Tibial nerve (tissue), 4 donors: Measurements from ENCODE around the gene KLHDC3.

ENCODE experiments used
- EP300 ChIP-seq, 2 donors: sonication (generic); formaldehyde crosslinking; IDR thresholded peaks; one replicate each; pipeline ENCODE4 v1.6.1; 2017; ENCODE audit warnings: antibody characterized with exemption in 2 of 2, mild to moderate bottlenecking in 1 of 2
- POLR2A ChIP-seq, 2 donors: fragments of 450-650 bp; IDR thresholded peaks; one replicate each; pipeline ENCODE4 v1.6.1; 2017; ENCODE audit warnings: antibody characterized with exemption in 2 of 2, mild to moderate bottlenecking in 2 of 2, moderate library complexity in 2 of 2
- TF ChIP-seq, protein P1 (sequence below), 5 experiments: fragments of 200-600 bp in 3 of 5; fragments of 450-650 bp in 2 of 5; sonication (generic) in 3 of 5; IDR thresholded peaks; one replicate each; pipeline ENCODE4 v1.5.1; 2016 to 2019; ENCODE audit warnings: antibody characterized with exemption in 5 of 5, mild to moderate bottlenecking in 3 of 5, moderate library complexity in 2 of 5

- TF ChIP-seq, protein P1, sequence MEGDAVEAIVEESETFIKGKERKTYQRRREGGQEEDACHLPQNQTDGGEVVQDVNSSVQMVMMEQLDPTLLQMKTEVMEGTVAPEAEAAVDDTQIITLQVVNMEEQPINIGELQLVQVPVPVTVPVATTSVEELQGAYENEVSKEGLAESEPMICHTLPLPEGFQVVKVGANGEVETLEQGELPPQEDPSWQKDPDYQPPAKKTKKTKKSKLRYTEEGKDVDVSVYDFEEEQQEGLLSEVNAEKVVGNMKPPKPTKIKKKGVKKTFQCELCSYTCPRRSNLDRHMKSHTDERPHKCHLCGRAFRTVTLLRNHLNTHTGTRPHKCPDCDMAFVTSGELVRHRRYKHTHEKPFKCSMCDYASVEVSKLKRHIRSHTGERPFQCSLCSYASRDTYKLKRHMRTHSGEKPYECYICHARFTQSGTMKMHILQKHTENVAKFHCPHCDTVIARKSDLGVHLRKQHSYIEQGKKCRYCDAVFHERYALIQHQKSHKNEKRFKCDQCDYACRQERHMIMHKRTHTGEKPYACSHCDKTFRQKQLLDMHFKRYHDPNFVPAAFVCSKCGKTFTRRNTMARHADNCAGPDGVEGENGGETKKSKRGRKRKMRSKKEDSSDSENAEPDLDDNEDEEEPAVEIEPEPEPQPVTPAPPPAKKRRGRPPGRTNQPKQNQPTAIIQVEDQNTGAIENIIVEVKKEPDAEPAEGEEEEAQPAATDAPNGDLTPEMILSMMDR (IDR thresholded peaks at IDR 0.05), result no peak
- TF ChIP-seq POLR2A (IDR thresholded peaks at IDR 0.05) (no peak), EP300 (IDR thresholded peaks at IDR 0.05) (no peak)
Measured at GRCh38 chr6:43055966-43056365, 41.9 kb downstream of the KLHDC3 start.
